Astrocyte (in vitro differentiated cells and primary cell): ENCODE data around the gene CD180. TPM values are rescaled to one million over a fixed set of nuclear protein-coding genes. Genes with fewer than 3 reads are reported as not detected.

Experiments used
- DNase-seq: peaks from one replicate; pipeline ENCODE4 v3.0.0-alpha.2; 2010; ENCODE audit warnings: low read depth
- FAIRE-seq: peaks from 2 replicates; lab custom pipeline; 2011; peaks lifted over from hg19 to GRCh38; lab: Jason Lieb, UNC
- H2AFZ ChIP-seq: 2 replicates; pipeline ENCODE4 v1.6.0; 2012; ENCODE audit warnings: low read depth, low read length, inconsistent platforms
- H3K27ac ChIP-seq: 2 replicates; pipeline ENCODE4 v1.5.1; 2011; ENCODE audit warnings: low read depth, low read length, inconsistent platforms
- H3K27me3 ChIP-seq: 2 replicates; pipeline ENCODE4 v1.6.0; 2011; ENCODE audit warnings: low read length, inconsistent platforms; ENCODE audit not compliant: insufficient read depth
- H3K36me3 ChIP-seq: 2 replicates; pipeline ENCODE4 v1.5.1; 2011; ENCODE audit warnings: low read length, inconsistent platforms; ENCODE audit not compliant: insufficient read depth
- H3K4me1 ChIP-seq: 2 replicates; pipeline ENCODE4 v1.5.1; 2011; ENCODE audit warnings: low read length, inconsistent platforms; ENCODE audit not compliant: insufficient read depth
- H3K4me2 ChIP-seq: 2 replicates; pipeline ENCODE4 v1.6.0; 2012; ENCODE audit warnings: low read length, inconsistent platforms
- H3K4me3 ChIP-seq: 2 replicates; pipeline ENCODE4 v1.5.1; 2011; ENCODE audit warnings: low read depth, mild to moderate bottlenecking, low read length, inconsistent platforms; ENCODE audit not compliant: insufficient read depth
- H3K79me2 ChIP-seq: 2 replicates; pipeline ENCODE4 v1.6.0; 2012; ENCODE audit warnings: mild to moderate bottlenecking, low read length, inconsistent platforms; ENCODE audit not compliant: insufficient read depth
- H3K9ac ChIP-seq: 2 replicates; pipeline ENCODE4 v1.6.0; 2012; ENCODE audit warnings: mild to moderate bottlenecking, low read length, inconsistent platforms
- H3K9me3 ChIP-seq: 2 replicates; pipeline ENCODE4 v1.5.1; 2012; ENCODE audit warnings: low read depth, mild to moderate bottlenecking, low read length, inconsistent platforms; ENCODE audit not compliant: insufficient read depth
- H4K20me1 ChIP-seq: 2 replicates; pipeline ENCODE4 v1.6.0; 2012; ENCODE audit warnings: low read length, inconsistent platforms; ENCODE audit not compliant: insufficient read depth
- H3K27ac Mint-ChIP-seq: one replicate; pipeline ENCODE4 v1.8.0; 2021; ENCODE audit warnings: mild to moderate bottlenecking, mixed read lengths; ENCODE audit not compliant: unreplicated experiment
- H3K27me3 Mint-ChIP-seq: one replicate; pipeline ENCODE4 v1.8.0; 2021; ENCODE audit warnings: low read depth, mixed read lengths; ENCODE audit not compliant: unreplicated experiment
- H3K36me3 Mint-ChIP-seq: one replicate; pipeline ENCODE4 v1.8.0; 2021; ENCODE audit warnings: low read depth, mixed read lengths; ENCODE audit not compliant: unreplicated experiment
- H3K4me1 Mint-ChIP-seq: one replicate; pipeline ENCODE4 v1.8.0; 2021; ENCODE audit warnings: low read depth, mixed read lengths; ENCODE audit not compliant: unreplicated experiment
- H3K4me3 Mint-ChIP-seq: one replicate; pipeline ENCODE4 v1.8.0; 2021; ENCODE audit warnings: mild to moderate bottlenecking, moderate library complexity, mixed read lengths; ENCODE audit not compliant: unreplicated experiment
- H3K9me3 Mint-ChIP-seq: one replicate; pipeline ENCODE4 v1.8.0; 2021; ENCODE audit warnings: mild to moderate bottlenecking, mixed read lengths; ENCODE audit not compliant: unreplicated experiment
- CTCF ChIP-seq: IDR thresholded peaks from 2 replicates; pipeline ENCODE4 v1.5.1; 2011; ENCODE audit warnings: low read depth, mild to moderate bottlenecking, inconsistent platforms, low read length, moderate library complexity; ENCODE audit not compliant: insufficient read depth
- EZH2 ChIP-seq: IDR thresholded peaks from 2 replicates; pipeline ENCODE4 v1.6.1; 2012; ENCODE audit warnings: mild to moderate bottlenecking, low read length, inconsistent platforms; ENCODE audit not compliant: insufficient read depth
- total RNA-seq: library from RNA; stranded (reverse); gene quantifications from 2 replicates; pipeline ENCODE4 v1.2.1, GENCODE V29; 2021

Gene CD180
- total RNA-seq, 1 donor from 2014 or later = not detected

- H3K9me3 Mint-ChIP-seq = peaks cover 3% of the 10 kb centered on the region
Observed at GRCh38 chr5:67190410-67190809, 6.2 kb downstream of the CD180 start.

GRCh38 chr5:67189931-67190330 lies 6.7 kb downstream of the CD180 start:
- Histone ChIP-seq H3K9ac (no peak overlapping the region), H3K4me2 (no peak overlapping the region), H3K4me3 (no peak overlapping the region), H3K27me3 (no peaks in the 10 kb centered on the region), H3K4me1 (peaks cover 3% of the 10 kb centered on the region), H3K79me2 (no peaks in the 10 kb centered on the region), H3K9me3 (no peaks in the 10 kb centered on the region), H2AFZ (no peak overlapping the region), H4K20me1 (no peaks in the 10 kb centered on the region), H3K36me3 (no peaks in the 10 kb centered on the region), H3K27ac (no peak overlapping the region)
- Mint-ChIP-seq H3K4me1 (peaks cover 2% of the 10 kb centered on the region), H3K36me3 (peaks cover 2% of the 10 kb centered on the region), H3K9me3 (peaks cover 3% of the 10 kb centered on the region), H3K4me3 (no peak overlapping the region), H3K27ac (no peak overlapping the region), H3K27me3 (no peaks in the 10 kb centered on the region)
- TF ChIP-seq EZH2 (no peak), CTCF (no peak)
- FAIRE-seq (no peak), DNase-seq (no peak)

More at GRCh38 chr5:67190410-67190809, 6.2 kb downstream of the CD180 start:
- Mint-ChIP-seq H3K4me1 (peaks cover 2% of the 10 kb centered on the region), H3K27me3 (no peaks in the 10 kb centered on the region), H3K36me3 (peaks cover 2% of the 10 kb centered on the region), H3K4me3 (no peak overlapping the region), H3K27ac (no peak overlapping the region)
- H4K20me1 ChIP-seq = no peaks in the 10 kb centered on the region
- H3K27me3 ChIP-seq = no peaks in the 10 kb centered on the region
- no peaks in the 10 kb centered on the region for H3K36me3 ChIP-seq
- TF ChIP-seq EZH2 (no peak), CTCF (no peak)
- no peak overlapping the region for H3K27ac ChIP-seq
- H3K4me3 ChIP-seq = no peak overlapping the region
- H2AFZ ChIP-seq = no peak overlapping the region
- DNase-seq (no peak), FAIRE-seq (no peak)
- H3K9me3 ChIP-seq = no peaks in the 10 kb centered on the region
- no peaks in the 10 kb centered on the region for H3K79me2 ChIP-seq
- H3K4me2 ChIP-seq = no peak overlapping the region
- H3K9ac ChIP-seq = no peak overlapping the region
- peaks cover 3% of the 10 kb centered on the region for H3K4me1 ChIP-seq

GRCh38 chr5:67189079-67189354 lies 7.6 kb downstream of the CD180 start:
- H3K9me3 ChIP-seq = no peaks in the 10 kb centered on the region
- no peak overlapping the region for H3K4me3 ChIP-seq
- no peaks in the 10 kb centered on the region for H3K79me2 ChIP-seq
- Mint-ChIP-seq H3K9me3 (peaks cover 3% of the 10 kb centered on the region), H3K27me3 (no peaks in the 10 kb centered on the region), H3K27ac (no peak overlapping the region), H3K4me3 (no peak overlapping the region), H3K36me3 (peaks cover 2% of the 10 kb centered on the region), H3K4me1 (peaks cover 2% of the 10 kb centered on the region)
- no peak for FAIRE-seq
- peaks cover 3% of the 10 kb centered on the region for H3K4me1 ChIP-seq
- no peak for DNase-seq
- no peak overlapping the region for H3K9ac ChIP-seq
- H3K27me3 ChIP-seq = no peaks in the 10 kb centered on the region
- no peaks in the 10 kb centered on the region for H4K20me1 ChIP-seq
- no peak for TF ChIP-seq EZH2
- TF ChIP-seq CTCF = no peak
- no peak overlapping the region for H3K27ac ChIP-seq
- H3K4me2 ChIP-seq = no peak overlapping the region
- H3K36me3 ChIP-seq = no peaks in the 10 kb centered on the region
- H2AFZ ChIP-seq = no peak overlapping the region
